ENCODE measurements around the gene LPXN.
"Not testable (repeated sequence)": the region's sequence is repeated elsewhere in the genome, so short reads cannot be mapped to it uniquely, and the experiment has no call there.

LPXN gene

GRCh38 chr11:58572906-58573305, 2.8 kb downstream of the LPXN start:
- Mint-ChIP-seq H3K36me3 (ENCODE audit: low read depth) (peaks cover 36% of the 10 kb centered on the region), H3K4me1 (ENCODE audit: low read depth) (peaks cover 65% of the 10 kb centered on the region), H3K27ac (peak overlapping the region; percentile 100), H3K4me3 (peak overlapping the region; percentile 95)
- H3K9me3 Mint-ChIP-seq; H3K27me3 Mint-ChIP-seq (ENCODE audit: low read depth): not testable (repeated sequence)

- Mint-ChIP-seq H3K9me3 (no peaks in the 10 kb centered on the region), H3K36me3 (ENCODE audit: low read depth) (peaks cover 44% of the 10 kb centered on the region), H3K4me1 (ENCODE audit: low read depth) (peaks cover 43% of the 10 kb centered on the region), H3K4me3 (peak overlapping the region; percentile 1), H3K27ac (peak overlapping the region; percentile 12), H3K27me3 (ENCODE audit: low read depth) (no peaks in the 10 kb centered on the region)
Observed at GRCh38 chr11:58567889-58568512, 7.7 kb downstream of the LPXN start.

DNA sequence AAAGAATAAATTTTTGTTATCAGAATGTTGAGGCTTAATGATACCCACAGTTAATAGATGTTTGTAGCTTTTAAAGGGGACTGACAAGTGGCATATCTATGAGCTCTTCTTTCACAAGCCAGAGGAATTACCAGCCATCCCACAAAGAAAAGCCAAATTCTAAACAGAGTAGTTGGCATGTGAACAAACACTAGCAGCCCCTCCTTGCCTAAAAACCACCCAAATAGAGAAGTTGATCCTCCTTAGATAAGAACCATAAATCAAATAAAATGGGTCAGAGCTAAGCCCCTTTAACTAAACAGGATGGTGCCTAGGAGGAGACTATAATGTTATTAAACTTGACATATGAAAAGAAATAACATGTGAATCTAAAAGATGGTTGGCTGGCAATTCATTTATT, 11.4 kb downstream of the LPXN start:
- H3K27ac Mint-ChIP-seq = no peak overlapping the region
- H3K4me1 Mint-ChIP-seq (ENCODE audit: low read depth) = peaks cover 44% of the 10 kb centered on the region
- H3K27me3 Mint-ChIP-seq (ENCODE audit: low read depth) = no peaks in the 10 kb centered on the region
- no peaks in the 10 kb centered on the region for H3K9me3 Mint-ChIP-seq
- no peak overlapping the region for H3K4me3 Mint-ChIP-seq
- peaks cover 42% of the 10 kb centered on the region for H3K36me3 Mint-ChIP-seq (ENCODE audit: low read depth)

DNA sequence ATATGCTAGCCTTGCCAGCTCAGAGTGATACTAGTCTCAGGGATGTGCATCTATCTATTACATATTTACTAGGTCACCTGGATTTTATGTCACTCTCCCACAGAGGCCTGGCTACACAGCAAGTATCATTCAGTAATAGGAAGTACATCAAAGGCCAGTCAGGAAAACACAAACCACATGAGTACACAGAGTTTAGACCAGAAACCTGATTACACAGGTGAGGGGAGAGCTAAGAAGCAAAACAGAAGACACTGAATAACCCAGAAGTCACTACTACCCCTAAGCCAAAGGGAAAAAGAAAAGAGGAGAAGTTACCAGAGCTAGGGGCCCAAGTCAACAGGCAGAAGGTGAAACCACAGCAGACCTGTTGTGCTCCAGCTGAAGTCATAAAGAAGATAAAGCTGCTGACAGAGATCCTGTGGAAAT, 13.3 kb downstream of the LPXN start:
- no peaks in the 10 kb centered on the region for H3K9me3 Mint-ChIP-seq
- H3K36me3 Mint-ChIP-seq (ENCODE audit: low read depth) = peaks cover 35% of the 10 kb centered on the region
- no peaks in the 10 kb centered on the region for H3K27me3 Mint-ChIP-seq (ENCODE audit: low read depth)
- H3K4me3 Mint-ChIP-seq = peak overlapping the region; percentile 18
- H3K4me1 Mint-ChIP-seq (ENCODE audit: low read depth) = peaks cover 33% of the 10 kb centered on the region
- peak overlapping the region; percentile 63 for H3K27ac Mint-ChIP-seq

GRCh38 chr11:58561394-58562098, 14.1 kb downstream of the LPXN start:
- H3K27me3 Mint-ChIP-seq (ENCODE audit: low read depth) = no peaks in the 10 kb centered on the region
- peaks cover 40% of the 10 kb centered on the region for H3K36me3 Mint-ChIP-seq (ENCODE audit: low read depth)
- no peaks in the 10 kb centered on the region for H3K9me3 Mint-ChIP-seq
- no peak overlapping the region for H3K27ac Mint-ChIP-seq
- no peak overlapping the region for H3K4me3 Mint-ChIP-seq
- peaks cover 34% of the 10 kb centered on the region for H3K4me1 Mint-ChIP-seq (ENCODE audit: low read depth)

- Mint-ChIP-seq H3K27me3 (ENCODE audit: low read depth) (no peaks in the 10 kb centered on the region), H3K4me3 (no peak overlapping the region), H3K36me3 (ENCODE audit: low read depth) (peaks cover 40% of the 10 kb centered on the region), H3K4me1 (ENCODE audit: low read depth) (peaks cover 34% of the 10 kb centered on the region), H3K9me3 (no peaks in the 10 kb centered on the region), H3K27ac (no peak overlapping the region)
Observed at GRCh38 chr11:58560842-58561241, 14.8 kb downstream of the LPXN start.

DNA sequence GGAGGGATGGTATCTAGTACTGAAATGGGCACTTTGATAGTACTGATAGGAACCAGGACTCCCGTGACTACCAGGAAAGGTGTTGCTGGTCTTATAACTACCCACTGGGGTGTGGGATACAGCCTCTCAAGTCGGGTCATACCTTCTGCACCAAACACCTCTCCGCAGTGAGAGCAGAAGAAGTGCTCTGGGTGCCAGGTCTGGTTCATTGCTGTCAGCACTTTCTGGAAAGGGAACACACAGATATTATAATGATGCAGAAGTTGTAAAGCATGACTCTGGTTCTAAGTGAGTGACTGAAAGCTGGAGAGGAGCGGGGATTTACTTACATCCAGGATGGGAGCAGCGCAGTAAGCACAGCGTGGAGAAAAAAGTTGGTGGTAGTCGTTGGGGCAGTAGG, 26.0 kb downstream of the LPXN start:
- Mint-ChIP-seq H3K36me3 (ENCODE audit: low read depth) (peaks cover 70% of the 10 kb centered on the region), H3K9me3 (no peaks in the 10 kb centered on the region), H3K27ac (no peak overlapping the region), H3K4me1 (ENCODE audit: low read depth) (peaks cover 2% of the 10 kb centered on the region), H3K27me3 (ENCODE audit: low read depth) (no peaks in the 10 kb centered on the region), H3K4me3 (no peak overlapping the region)

- H3K27me3 Mint-ChIP-seq (ENCODE audit: low read depth) = no peaks in the 10 kb centered on the region
Observed at GRCh38 chr11:58546841-58547240, 28.8 kb downstream of the LPXN start.

GRCh38 chr11:58531865-58532341, 43.8 kb downstream of the LPXN start:
- H3K36me3 Mint-ChIP-seq (ENCODE audit: low read depth) = peaks cover 72% of the 10 kb centered on the region

More at GRCh38 chr11:58546841-58547240, 28.8 kb downstream of the LPXN start:
- Mint-ChIP-seq H3K27ac (no peak overlapping the region), H3K4me1 (ENCODE audit: low read depth) (no peaks in the 10 kb centered on the region), H3K9me3 (no peaks in the 10 kb centered on the region), H3K4me3 (no peak overlapping the region), H3K36me3 (ENCODE audit: low read depth) (peaks cover 72% of the 10 kb centered on the region)

GRCh38 chr11:58530236-58530635, 45.4 kb downstream of the LPXN start:
- Mint-ChIP-seq H3K9me3 (no peaks in the 10 kb centered on the region), H3K27ac (peak overlapping the region; percentile 41), H3K27me3 (ENCODE audit: low read depth) (no peaks in the 10 kb centered on the region), H3K36me3 (ENCODE audit: low read depth) (peaks cover 64% of the 10 kb centered on the region), H3K4me1 (ENCODE audit: low read depth) (peaks cover 26% of the 10 kb centered on the region), H3K4me3 (no peak overlapping the region)

More at GRCh38 chr11:58531865-58532341, 43.8 kb downstream of the LPXN start:
- no peaks in the 10 kb centered on the region for H3K9me3 Mint-ChIP-seq
- no peak overlapping the region for H3K27ac Mint-ChIP-seq
- no peak overlapping the region for H3K4me3 Mint-ChIP-seq
- H3K27me3 Mint-ChIP-seq (ENCODE audit: low read depth) = no peaks in the 10 kb centered on the region
- peaks cover 18% of the 10 kb centered on the region for H3K4me1 Mint-ChIP-seq (ENCODE audit: low read depth)

GRCh38 chr11:58527429-58527828, 48.2 kb downstream of the LPXN start:
- no peaks in the 10 kb centered on the region for H3K27me3 Mint-ChIP-seq (ENCODE audit: low read depth)
- H3K27ac Mint-ChIP-seq = no peak overlapping the region
- H3K9me3 Mint-ChIP-seq = no peaks in the 10 kb centered on the region
- no peak overlapping the region for H3K4me3 Mint-ChIP-seq
- H3K36me3 Mint-ChIP-seq (ENCODE audit: low read depth) = peaks cover 47% of the 10 kb centered on the region
- peaks cover 35% of the 10 kb centered on the region for H3K4me1 Mint-ChIP-seq (ENCODE audit: low read depth)

- no peaks in the 10 kb centered on the region for H3K9me3 Mint-ChIP-seq
- peaks cover 35% of the 10 kb centered on the region for H3K4me1 Mint-ChIP-seq (ENCODE audit: low read depth)
- no peak overlapping the region for H3K27ac Mint-ChIP-seq
- H3K36me3 Mint-ChIP-seq (ENCODE audit: low read depth) = peaks cover 47% of the 10 kb centered on the region
- no peak overlapping the region for H3K4me3 Mint-ChIP-seq
- H3K27me3 Mint-ChIP-seq (ENCODE audit: low read depth) = no peaks in the 10 kb centered on the region
Observed at GRCh38 chr11:58526721-58527120, 48.9 kb downstream of the LPXN start.

- Mint-ChIP-seq H3K9me3 (no peaks in the 10 kb centered on the region), H3K36me3 (ENCODE audit: low read depth) (peaks cover 37% of the 10 kb centered on the region), H3K4me3 (peak overlapping the region; percentile 49), H3K27ac (peak overlapping the region; percentile 79), H3K27me3 (ENCODE audit: low read depth) (no peaks in the 10 kb centered on the region), H3K4me1 (ENCODE audit: low read depth) (peaks cover 26% of the 10 kb centered on the region)
Observed at GRCh38 chr11:58525037-58525614, 50.5 kb downstream of the LPXN start.

DNA sequence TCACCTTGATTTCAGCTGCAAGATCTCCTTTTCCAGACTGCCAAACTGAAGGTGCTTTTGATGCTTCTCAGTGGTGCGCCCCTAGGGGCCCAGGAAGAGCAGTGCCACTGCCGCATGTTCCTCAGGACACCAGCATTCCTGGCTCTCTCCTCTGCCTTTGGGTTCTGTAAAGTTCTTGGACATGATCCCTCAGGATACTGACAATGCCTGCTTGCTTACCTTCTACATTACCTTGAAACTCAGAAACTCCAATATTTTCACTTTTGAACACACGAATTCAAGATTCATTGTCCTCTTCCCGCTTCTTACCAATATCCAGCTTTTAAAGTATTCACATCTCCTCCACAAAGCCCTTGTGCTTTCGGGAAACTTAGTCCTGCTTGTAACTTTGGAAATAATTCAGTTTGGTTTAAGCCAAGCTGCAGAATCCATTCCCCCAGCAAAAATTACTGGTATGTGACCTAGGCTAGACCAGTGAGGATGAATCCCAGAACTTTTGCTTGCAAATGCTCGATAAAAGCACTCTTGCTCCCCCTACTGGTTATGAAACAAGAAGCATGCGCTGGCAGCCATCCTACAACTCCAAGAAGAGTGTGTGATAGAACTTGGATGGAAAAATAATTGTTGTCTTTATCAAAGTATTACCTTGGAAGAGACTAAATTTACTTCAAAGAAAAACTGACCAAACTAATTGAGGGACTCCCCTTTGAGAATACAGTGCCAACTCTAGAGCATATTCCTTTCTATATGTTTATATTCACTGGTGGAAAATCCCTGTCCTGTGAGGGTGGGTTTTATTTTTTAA, 51.2 kb downstream of the LPXN start:
- Mint-ChIP-seq H3K4me1 (ENCODE audit: low read depth) (peaks cover 26% of the 10 kb centered on the region), H3K9me3 (no peaks in the 10 kb centered on the region), H3K27me3 (ENCODE audit: low read depth) (no peaks in the 10 kb centered on the region), H3K4me3 (peak overlapping the region; percentile 49), H3K36me3 (ENCODE audit: low read depth) (peaks cover 34% of the 10 kb centered on the region), H3K27ac (peak overlapping the region; percentile 79)
